ENCODE measurements around the gene PAQR8.
A peak's percentile ranks its signal among the peaks of the same experiment; 100 is the strongest.

Gene PAQR8

GRCh38 chr6:52361945-52362442, at the start of gene PAQR8:
PAQR8 (plus strand) TSS chr6:52362151; CDS start chr6:52403214, 41,063 bp downstream.
- no peak for DNase-seq (ENCODE audit: low read depth)

GRCh38 chr6:52312461-52312860, 49.5 kb upstream of the PAQR8 start:
- no peak for DNase-seq (ENCODE audit: low read depth)

- DNase-seq (ENCODE audit: low read depth), result no peak
Measured at GRCh38 chr6:52314752-52315151, 47.2 kb upstream of the PAQR8 start.

GRCh38 chr6:52317211-52317610, 44.7 kb upstream of the PAQR8 start:
- DNase-seq (ENCODE audit: low read depth), result no peak

- peak; percentile 22 for DNase-seq (ENCODE audit: low read depth)
Measured at GRCh38 chr6:52317841-52318581, 43.9 kb upstream of the PAQR8 start.

- no peak for DNase-seq (ENCODE audit: low read depth)
Measured at GRCh38 chr6:52324189-52324588, 37.8 kb upstream of the PAQR8 start.

- no peak for DNase-seq (ENCODE audit: low read depth)
Measured at GRCh38 chr6:52325695-52326471, 36.1 kb upstream of the PAQR8 start.

GRCh38 chr6:52326540-52327364, 35.2 kb upstream of the PAQR8 start:
- DNase-seq (ENCODE audit: low read depth), result no peak

- DNase-seq (ENCODE audit: low read depth), result no peak
Measured at GRCh38 chr6:52328303-52328662, 33.7 kb upstream of the PAQR8 start.

GRCh38 chr6:52328729-52329128, 33.2 kb upstream of the PAQR8 start:
- no peak for DNase-seq (ENCODE audit: low read depth)

- DNase-seq (ENCODE audit: low read depth), result no peak
Measured at GRCh38 chr6:52330470-52330869, 31.5 kb upstream of the PAQR8 start.

- DNase-seq (ENCODE audit: low read depth), result no peak
Measured at GRCh38 chr6:52331793-52332457, 30.0 kb upstream of the PAQR8 start.

- no peak for DNase-seq (ENCODE audit: low read depth)
Measured at GRCh38 chr6:52333840-52334200, 28.1 kb upstream of the PAQR8 start.

- DNase-seq (ENCODE audit: low read depth), result no peak
Measured at GRCh38 chr6:52335576-52335975, 26.4 kb upstream of the PAQR8 start.

GRCh38 chr6:52336919-52337561, 24.9 kb upstream of the PAQR8 start:
- DNase-seq (ENCODE audit: low read depth), result no peak

GRCh38 chr6:52337633-52338290, 24.2 kb upstream of the PAQR8 start:
- DNase-seq (ENCODE audit: low read depth), result no peak

GRCh38 chr6:52340603-52340880, 21.4 kb upstream of the PAQR8 start:
- DNase-seq (ENCODE audit: low read depth), result no peak

GRCh38 chr6:52341561-52342260, 20.2 kb upstream of the PAQR8 start:
- no peak for DNase-seq (ENCODE audit: low read depth)

- DNase-seq (ENCODE audit: low read depth), result no peak
Measured at GRCh38 chr6:52345311-52345710, 16.6 kb upstream of the PAQR8 start.

GRCh38 chr6:52346503-52346902, 15.4 kb upstream of the PAQR8 start:
- no peak for DNase-seq (ENCODE audit: low read depth)

- DNase-seq (ENCODE audit: low read depth), result no peak
Measured at GRCh38 chr6:52347818-52348217, 14.1 kb upstream of the PAQR8 start.
